Cardiac ventricle fibroblast (primary cell): ENCODE data around the gene MFNG. TPM values are rescaled to one million over a fixed set of nuclear protein-coding genes. Genes with fewer than 3 reads are reported as not detected.

ENCODE experiments used
- total RNA-seq: library from RNA; depleted of rRNA; stranded (reverse); fragments of >200 nt; gene quantifications from 2 replicates; pipeline ENCODE4 v1.2.3, GENCODE V29; 2015

The MFNG gene
- total RNA-seq, result 0.24 and 1.1 TPM in 2 replicates

DNA sequence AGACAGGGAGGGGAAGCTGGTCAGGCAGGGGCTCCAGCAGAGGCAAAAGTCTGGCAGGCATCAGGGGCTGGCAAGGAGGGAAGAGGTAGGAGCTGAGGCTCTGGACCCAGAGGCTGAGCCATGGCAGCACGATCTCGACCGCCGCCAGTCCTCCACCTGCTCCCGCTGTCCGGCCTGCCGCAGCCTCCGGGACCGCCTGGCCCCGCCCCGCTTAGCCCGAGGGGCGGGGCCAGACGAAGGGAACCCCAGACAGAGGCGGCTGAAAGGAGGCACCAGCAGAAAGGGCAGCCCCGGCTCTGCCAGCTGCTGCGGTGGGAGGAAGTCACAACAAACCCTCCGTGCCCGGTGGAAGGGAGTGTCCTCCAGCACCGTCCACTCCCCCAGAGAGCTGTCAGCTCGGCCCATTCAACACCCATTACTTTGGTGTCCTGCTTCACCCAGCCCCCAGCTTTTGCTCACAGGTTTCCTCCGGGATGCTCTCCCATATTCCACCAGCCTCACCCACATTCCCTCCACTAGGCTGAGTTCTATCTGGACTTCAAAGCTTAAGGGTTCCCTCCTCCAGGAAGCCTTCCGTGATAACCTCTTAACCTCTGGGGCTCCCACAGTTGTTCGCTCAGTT lies at the start of gene MFNG:
MFNG (minus strand) TSS at position 161 of the 622 bp plus-strand sequence. CDS start 207 bp downstream, outside the sequence.

DNA sequence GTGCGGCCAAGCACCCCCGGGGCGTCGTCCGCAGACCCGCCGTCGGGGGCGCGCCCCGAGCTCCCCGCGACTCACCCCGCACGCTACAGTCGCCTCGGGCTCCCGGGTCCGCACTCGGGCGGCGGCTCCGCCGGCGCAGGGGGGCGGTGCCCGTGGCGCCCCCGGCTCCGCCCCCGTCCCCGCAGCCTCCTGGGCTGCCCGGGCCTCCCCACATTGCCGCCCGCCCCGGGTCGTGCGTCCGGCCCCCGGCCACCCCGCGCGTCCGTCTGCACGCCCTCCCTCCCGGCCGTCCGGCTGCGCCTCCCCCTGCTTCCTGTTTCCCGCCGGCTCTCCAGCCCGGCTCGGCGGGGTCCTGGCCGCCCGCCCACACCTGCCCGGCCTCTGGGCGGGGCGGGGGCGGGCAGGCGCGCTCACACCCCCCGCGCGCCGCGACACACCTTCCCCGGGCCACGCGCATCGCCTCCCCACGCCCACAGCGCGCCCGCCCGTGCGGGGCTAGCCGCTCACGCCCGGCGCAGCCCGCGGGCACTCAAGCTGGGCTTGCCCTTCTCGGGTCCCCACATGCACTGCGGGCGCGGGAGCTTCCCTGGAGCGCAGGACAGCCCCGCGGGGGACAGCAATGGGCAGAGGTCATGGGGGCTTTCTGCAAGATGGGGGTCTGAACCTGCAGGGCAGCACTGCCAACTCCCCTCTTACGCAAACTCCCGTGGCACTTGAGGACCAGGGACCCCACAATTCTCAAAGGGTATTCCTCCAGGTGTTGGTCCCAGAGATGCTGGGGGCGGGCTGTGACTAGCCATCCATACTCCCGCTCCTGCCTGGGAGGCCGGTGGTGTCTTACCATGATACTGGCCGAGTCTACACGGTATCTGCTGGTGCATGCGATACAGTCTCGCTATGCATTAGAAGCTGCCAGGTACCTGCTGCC lies 33.3 kb upstream of the MFNG start, which contains the start of gene CARD10:
CARD10 (minus strand) TSS at position 148 of the 928 bp plus-strand sequence. CDS start 215 bp downstream, outside the sequence.

DNA sequence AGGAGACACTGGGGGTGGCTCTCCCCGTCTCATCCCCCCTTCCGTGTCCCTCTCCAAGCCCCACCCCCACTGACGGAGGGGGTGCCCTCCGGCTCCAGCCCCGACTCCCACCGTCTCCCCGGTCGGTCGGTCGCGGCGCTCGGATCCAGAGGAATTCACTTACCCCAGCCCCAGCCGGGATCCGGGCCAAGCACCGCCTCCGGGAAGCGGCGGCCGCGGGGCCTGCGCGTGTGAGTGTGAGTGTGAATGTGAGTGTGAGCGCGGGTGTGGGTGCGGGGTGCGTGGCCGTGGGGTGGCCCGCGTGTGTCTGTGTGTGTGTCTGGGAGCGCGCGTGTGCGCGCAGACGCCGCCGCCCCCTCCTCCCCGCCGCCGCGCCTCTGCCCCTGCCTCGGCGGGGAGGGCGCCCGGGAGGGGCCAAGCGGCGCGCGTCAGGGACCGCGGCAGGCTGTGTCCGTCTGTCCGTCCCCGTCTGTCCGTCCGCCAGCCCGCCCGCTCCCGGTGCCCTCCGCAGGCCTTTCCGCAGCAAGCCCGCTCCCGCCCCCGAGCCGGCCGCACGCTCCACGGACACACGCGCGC lies 59.0 kb downstream of the MFNG start, which contains the start of gene ELFN2:
ELFN2 (minus strand) TSS at position 345 of the 576 bp plus-strand sequence. CDS start 51,945 bp downstream, outside the sequence.

Other genes with a start within 250 kb of the MFNG start
- gene RAC2, start 242.1 kb downstream of the MFNG start, total RNA-seq, result 54.1 and 55.0 TPM in 2 replicates
- gene CYTH4, start 203.9 kb downstream of the MFNG start, total RNA-seq, result 0.06 TPM in 1 of 2 replicates, not detected in the other
- 0.59 and 3.8 TPM in 2 replicates for gene ELFN2, start 58.9 kb downstream of the MFNG start, total RNA-seq
- 4.1 and 5.6 TPM in 2 replicates for gene CARD10, start 33.0 kb upstream of the MFNG start, total RNA-seq
- 67.3 and 73.9 TPM in 2 replicates for gene CDC42EP1, start 74.1 kb upstream of the MFNG start, total RNA-seq
- not detected in 2 replicates for gene LGALS2, start 93.7 kb upstream of the MFNG start, total RNA-seq
- 18.8 and 20.7 TPM in 2 replicates for gene GGA1, start 122.5 kb upstream of the MFNG start, total RNA-seq
- gene SH3BP1, start 153.3 kb upstream of the MFNG start, total RNA-seq, result 14.5 and 16.0 TPM in 2 replicates
- 6.5 and 9.9 TPM in 2 replicates for gene PDXP, start 172.3 kb upstream of the MFNG start, total RNA-seq
- gene LGALS1, start 189.3 kb upstream of the MFNG start, total RNA-seq, result 4,931 and 6,137 TPM in 2 replicates
- gene NOL12, start 200.0 kb upstream of the MFNG start, total RNA-seq, result 12.9 and 28.6 TPM in 2 replicates
- gene TRIOBP, start 210.7 kb upstream of the MFNG start, total RNA-seq, result 120 and 124 TPM in 2 replicates